Activated T-helper 2 cell treated with anti-CD3 and anti-CD28 coated beads, Interferon-gamma antibody, Interleukin-2, Interleukin-4, amounts not matched to agents 10 μg/mL and 5 μg/mL and 100 μg/mL, durations not matched to agents 14 hours and 24 hours and 36 hours (primary cell): ENCODE data around the gene AQP2. TPM values are rescaled to one million over a fixed set of nuclear protein-coding genes. Genes with fewer than 3 reads are reported as not detected.

Experiments
- DNase-seq: peaks from one replicate; pipeline ENCODE4 v3.0.0; 2021; ENCODE audit warnings: low spot score
- H3K27ac Mint-ChIP-seq: one replicate; pipeline ENCODE4 v1.8.0; 2021; ENCODE audit warnings: mixed read lengths
- H3K27me3 Mint-ChIP-seq: one replicate; pipeline ENCODE4 v1.8.0; 2021; ENCODE audit warnings: low read depth, mixed read lengths
- H3K36me3 Mint-ChIP-seq: one replicate; pipeline ENCODE4 v1.8.0; 2021; ENCODE audit warnings: low read depth, mixed read lengths
- H3K4me1 Mint-ChIP-seq: one replicate; pipeline ENCODE4 v1.8.0; 2021; ENCODE audit warnings: low read depth, mixed read lengths
- H3K4me3 Mint-ChIP-seq: one replicate; pipeline ENCODE4 v1.8.0; 2021; ENCODE audit warnings: low read depth, mild to moderate bottlenecking, moderate library complexity, mixed read lengths
- H3K9me3 Mint-ChIP-seq: one replicate; pipeline ENCODE4 v1.8.0; 2021; ENCODE audit warnings: mixed read lengths
- intact Hi-C: fragments of 100-400 bp; cut with micrococcal nuclease; formaldehyde crosslinking; loops from one replicate; pipeline ENCODE4 v1.15.1; 2023
- total RNA-seq: library from RNA; stranded (reverse); gene quantifications from 2 replicates; pipeline ENCODE4 v1.2.3, GENCODE V29; 2022

The AQP2 gene
- total RNA-seq, 1 donor from 2014 or later = not detected

DNA sequence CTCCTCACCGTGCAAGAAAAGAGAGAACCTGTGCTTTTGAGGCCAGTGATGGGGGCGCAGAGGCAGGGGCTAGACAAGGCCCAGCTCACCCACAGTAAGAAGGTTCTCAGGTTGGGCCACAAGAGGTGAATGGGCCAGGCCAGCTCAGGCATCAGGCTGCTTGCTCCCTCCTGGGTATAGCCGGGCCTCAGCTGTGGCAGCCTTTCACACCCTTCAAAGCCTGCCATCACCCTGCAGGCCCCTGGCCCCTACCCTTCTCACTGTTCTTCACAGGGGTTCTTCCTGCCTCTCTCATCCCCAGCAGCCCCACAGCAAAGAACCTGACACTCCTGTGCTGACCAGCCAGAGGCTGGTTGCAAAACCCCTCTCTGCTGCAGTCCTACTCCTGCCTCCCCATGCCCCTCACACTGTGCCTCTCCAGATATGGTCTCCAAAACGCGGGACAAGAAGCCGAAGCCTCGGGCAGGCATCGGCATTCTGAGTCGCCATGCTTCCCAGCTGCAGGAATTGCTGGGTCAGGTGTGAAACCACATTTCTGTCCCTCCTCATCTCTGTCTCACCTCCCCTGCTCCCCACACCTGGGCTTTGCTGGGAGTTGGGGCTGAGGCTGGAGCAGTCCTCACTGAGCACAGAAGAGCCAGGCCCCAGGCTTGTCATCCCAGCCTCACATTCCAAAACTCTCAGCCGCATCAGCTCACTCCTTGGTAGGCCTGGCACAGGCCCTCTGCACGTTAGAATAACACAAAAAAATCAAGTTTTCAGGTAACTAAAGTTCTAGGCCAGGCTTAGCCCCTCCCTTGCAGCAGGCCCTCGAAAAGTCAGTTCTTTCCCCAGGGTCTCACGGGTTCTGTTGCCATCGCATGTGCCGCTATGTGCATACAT lies 40.0 kb upstream of the AQP2 start:
- intact Hi-C loops = no loop called here
- DNase-seq = no peak
- Mint-ChIP-seq H3K9me3 (no peaks in the 10 kb centered on the region), H3K4me3 (no peak overlapping the region), H3K27me3 (peaks cover 6% of the 10 kb centered on the region), H3K4me1 (no peaks in the 10 kb centered on the region), H3K36me3 (no peaks in the 10 kb centered on the region), H3K27ac (no peak overlapping the region)

DNA sequence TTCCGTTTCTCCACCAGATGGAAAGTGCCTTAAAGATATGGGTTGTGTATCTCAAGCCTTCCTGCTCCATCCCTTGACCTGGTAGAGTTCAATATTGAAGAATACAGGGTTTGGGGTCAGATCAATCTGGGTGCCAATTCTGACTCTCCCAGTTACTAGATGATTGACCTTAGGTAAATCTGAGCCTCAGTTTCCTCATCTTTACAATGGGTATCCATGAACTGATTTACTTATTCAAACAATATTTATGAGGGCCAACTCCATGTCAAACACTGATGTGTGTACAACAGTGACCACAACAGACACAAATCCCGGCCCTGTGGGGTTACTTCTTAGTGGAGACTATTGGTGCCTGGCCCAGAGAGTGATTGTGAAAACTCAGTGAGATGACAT lies 39.3 kb upstream of the AQP2 start:
- intact Hi-C loops = no loop called here
- peaks cover 2% of the 10 kb centered on the region for H3K27me3 Mint-ChIP-seq
- H3K9me3 Mint-ChIP-seq = no peaks in the 10 kb centered on the region
- DNase-seq = no peak
- H3K27ac Mint-ChIP-seq = no peak overlapping the region
- H3K4me3 Mint-ChIP-seq = no peak overlapping the region
- H3K36me3 Mint-ChIP-seq = no peaks in the 10 kb centered on the region
- H3K4me1 Mint-ChIP-seq = no peaks in the 10 kb centered on the region

DNA sequence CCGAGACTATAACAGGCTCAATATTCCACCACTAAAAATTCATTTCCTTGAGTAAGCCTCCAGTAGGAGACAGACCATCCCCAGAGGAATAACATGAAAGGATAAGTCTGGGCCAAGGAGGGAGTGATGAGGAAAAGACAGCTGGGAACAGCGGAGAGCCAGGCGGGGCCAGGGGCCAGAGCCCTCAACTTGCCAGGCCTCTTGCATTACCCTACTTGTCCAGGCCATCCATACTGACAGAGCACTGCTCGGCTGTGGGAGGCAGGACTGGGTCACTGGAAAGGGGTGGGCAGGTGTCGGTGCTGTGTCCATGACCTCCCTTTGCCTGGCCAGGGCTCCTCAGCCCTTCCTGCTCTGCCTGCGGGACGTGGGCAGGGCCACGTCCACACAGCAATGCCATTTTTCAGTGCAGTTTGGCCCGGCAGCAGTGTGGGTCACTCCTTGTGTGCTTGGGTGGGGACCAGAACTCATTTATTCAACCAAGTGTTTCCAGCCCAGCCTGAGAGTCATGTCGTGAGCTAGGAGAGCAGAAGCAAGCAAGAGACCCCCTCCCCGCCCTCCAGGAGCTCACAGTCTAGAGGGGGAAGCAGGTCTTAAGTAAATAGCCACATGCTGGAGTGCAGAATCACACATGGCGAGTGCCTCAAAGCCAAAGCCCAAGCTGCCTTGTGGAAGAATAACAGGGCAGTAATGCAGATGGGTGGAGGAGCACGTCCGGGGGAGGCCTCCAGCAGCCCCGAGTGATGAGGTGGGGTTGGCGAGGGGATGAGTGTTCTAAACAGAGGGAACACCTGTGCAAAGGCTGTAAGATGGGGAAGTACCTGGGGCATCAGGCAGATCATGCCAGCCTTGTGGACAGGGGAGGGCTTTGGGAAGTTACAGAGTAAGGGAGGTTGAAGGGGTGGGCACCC lies 37.9 kb upstream of the AQP2 start:
- H3K4me1 Mint-ChIP-seq = no peaks in the 10 kb centered on the region
- H3K9me3 Mint-ChIP-seq = no peaks in the 10 kb centered on the region
- H3K4me3 Mint-ChIP-seq = no peak overlapping the region
- peaks cover 1% of the 10 kb centered on the region for H3K27me3 Mint-ChIP-seq
- intact Hi-C loops = no loop called here
- H3K27ac Mint-ChIP-seq = no peak overlapping the region
- no peak for DNase-seq
- no peaks in the 10 kb centered on the region for H3K36me3 Mint-ChIP-seq

DNA sequence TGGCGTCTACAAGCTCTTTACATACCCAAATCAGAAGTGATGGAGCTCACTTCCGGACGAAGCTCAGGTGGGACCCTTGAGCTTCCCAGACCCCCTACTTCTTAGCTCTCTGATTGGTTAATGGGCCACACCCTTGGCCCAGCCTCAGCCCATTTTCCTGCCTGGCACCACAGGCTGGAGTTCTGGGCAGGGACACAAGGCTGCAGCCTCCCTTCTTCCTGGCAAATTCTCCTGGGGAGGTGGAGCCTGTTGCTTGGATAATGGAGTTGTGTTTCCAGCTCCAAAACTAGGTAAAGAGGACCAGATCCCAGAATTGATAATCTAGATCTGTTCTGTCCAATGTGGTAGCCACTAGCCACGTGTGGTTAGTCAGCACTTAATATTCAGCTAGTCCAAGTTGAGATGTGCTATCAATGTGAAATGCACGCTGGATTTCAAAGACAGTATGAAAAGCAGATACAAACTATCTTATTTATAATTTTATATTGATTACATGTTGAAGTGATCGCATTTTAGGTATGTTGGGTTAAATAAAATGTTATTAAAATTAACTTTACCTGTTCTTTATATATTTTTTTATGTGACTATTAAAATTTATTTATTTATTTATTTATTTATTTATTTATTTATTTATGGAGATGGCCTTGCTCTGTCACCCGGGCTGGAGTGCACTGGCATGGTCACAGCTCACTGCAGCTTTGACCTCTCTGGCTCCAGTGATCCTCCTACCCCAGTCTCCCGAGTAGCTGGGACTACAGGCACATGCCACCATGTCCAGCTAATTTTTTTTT lies 34.2 kb upstream of the AQP2 start:
- no peaks in the 10 kb centered on the region for H3K4me1 Mint-ChIP-seq
- no peaks in the 10 kb centered on the region for H3K9me3 Mint-ChIP-seq
- H3K27me3 Mint-ChIP-seq = peaks cover 5% of the 10 kb centered on the region
- no peak for DNase-seq
- no peak overlapping the region for H3K4me3 Mint-ChIP-seq
- no peak overlapping the region for H3K27ac Mint-ChIP-seq
- H3K36me3 Mint-ChIP-seq = no peaks in the 10 kb centered on the region
- intact Hi-C loops = no loop called here

DNA sequence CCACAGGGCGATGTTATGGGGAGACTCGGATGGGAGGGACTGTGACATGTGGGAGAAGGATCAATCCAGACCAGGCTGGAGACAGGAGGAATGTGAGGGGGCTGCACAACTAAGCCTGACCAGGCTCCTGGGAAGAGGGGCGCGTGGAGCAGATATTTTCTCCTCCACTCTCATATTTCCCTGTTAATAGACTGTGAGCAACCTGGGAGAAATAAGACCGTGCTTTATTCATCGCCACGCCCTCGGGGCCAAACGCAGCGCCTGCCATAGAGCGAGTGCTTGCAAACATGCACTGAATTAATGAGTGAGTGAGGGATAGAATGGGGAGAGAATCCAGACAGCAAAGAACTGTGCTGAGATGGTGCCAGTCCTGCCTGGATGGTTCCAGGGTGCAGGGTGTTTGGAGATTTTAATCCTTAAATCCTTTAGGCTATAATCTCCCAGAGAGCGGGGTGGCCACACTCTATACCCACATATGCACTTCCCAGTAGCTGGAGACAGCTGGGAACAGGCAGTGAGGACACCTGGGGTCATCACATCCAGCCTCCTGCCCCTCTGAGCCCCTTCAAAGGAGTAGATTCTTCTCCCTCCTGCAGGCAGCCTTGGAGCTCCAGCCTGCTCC lies 33.3 kb upstream of the AQP2 start:
- H3K27ac Mint-ChIP-seq = no peak overlapping the region
- peaks cover 5% of the 10 kb centered on the region for H3K27me3 Mint-ChIP-seq

DNA sequence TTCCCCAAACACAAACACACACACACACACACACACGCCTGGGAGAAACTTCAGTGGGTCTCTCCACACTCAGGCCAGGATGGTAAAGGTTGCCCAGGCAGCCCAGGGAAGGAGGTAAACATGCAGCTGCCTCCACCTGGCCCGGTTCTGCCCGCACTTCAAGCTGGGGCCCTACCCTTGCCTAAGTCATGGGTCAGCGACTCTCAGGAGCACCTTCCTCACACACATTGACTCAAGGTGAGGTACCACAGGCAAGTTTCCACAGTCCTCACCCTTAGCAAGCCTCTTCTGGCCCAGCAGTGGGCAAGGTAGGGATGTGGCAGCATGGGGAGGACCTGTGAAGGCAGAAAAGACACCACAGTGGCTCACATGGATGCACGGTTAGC lies 32.8 kb upstream of the AQP2 start:
- H3K4me3 Mint-ChIP-seq = no peak overlapping the region

More for the DNA sequence above, 33.3 kb upstream of the AQP2 start:
- Mint-ChIP-seq H3K36me3 (no peaks in the 10 kb centered on the region), H3K4me3 (no peak overlapping the region), H3K4me1 (no peaks in the 10 kb centered on the region), H3K9me3 (no peaks in the 10 kb centered on the region)
- intact Hi-C loops = no loop called here
- no peak for DNase-seq

DNA sequence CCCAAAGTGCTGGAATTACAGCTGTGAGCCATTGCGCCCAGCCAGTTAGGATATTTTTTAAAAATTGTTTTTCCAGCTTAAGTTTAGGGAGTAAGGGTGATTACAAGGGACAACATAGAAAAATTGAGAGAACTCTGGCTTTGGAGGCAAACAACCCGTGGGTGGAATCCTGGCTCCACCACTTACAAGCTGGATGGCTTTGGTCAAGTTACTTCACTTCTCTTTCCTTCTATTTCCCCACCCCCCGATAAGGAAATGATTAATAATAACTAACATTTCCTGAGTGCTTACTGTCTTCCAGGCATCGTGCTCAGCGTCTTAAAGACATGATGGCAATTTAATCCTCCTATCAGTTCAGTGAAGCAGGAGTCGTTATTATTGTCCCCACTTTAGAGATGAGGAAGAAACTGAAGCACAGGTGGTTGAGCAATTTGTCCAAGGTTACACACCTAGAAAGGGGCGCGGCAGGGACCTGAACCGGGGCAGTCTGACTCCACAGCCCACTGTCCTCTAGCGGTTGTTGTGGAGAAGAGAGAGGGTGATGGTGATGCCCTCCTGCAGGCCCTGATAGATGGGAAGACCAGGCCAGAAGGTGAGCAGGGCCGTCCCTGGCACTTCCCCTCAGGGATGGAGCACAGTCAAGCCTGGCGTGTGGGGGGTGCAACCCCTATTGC lies 30.2 kb upstream of the AQP2 start:
- intact Hi-C loops = loop anchor here (10.0 kb wide), 1 partner anchor 56 kb away; no protein-coding TSS in a partner anchor
- H3K27me3 Mint-ChIP-seq = peaks cover 4% of the 10 kb centered on the region
- H3K4me3 Mint-ChIP-seq = no peak overlapping the region
- H3K36me3 Mint-ChIP-seq = no peaks in the 10 kb centered on the region
- H3K27ac Mint-ChIP-seq = no peak overlapping the region
- H3K9me3 Mint-ChIP-seq = no peaks in the 10 kb centered on the region
- H3K4me1 Mint-ChIP-seq = no peaks in the 10 kb centered on the region
- DNase-seq = no peak

More for the DNA sequence above, 32.8 kb upstream of the AQP2 start:
- Mint-ChIP-seq H3K4me1 (no peaks in the 10 kb centered on the region), H3K27ac (no peak overlapping the region), H3K27me3 (peaks cover 5% of the 10 kb centered on the region), H3K9me3 (no peaks in the 10 kb centered on the region), H3K36me3 (no peaks in the 10 kb centered on the region)
- intact Hi-C loops = no loop called here
- DNase-seq = no peak

DNA sequence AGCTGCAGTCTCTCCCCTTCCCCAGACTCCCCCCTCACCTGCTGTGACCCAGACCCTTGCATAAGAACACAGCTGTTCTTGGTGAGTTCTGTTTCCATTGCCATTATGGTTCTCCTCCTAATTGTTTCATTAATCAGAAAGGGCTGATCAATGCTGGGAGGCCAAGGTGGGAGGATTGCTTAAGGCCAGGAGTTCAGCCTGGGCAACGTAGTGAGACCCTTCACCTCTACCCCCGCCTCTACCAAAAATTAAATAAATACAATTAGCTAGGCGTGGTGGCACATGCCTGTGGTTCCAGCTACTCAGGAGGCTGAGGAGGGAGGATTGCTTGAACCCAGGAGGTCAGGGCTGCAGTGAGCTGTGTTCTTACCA lies 29.6 kb upstream of the AQP2 start:
- Mint-ChIP-seq H3K4me3 (no peak overlapping the region), H3K36me3 (no peaks in the 10 kb centered on the region), H3K4me1 (no peaks in the 10 kb centered on the region), H3K9me3 (no peaks in the 10 kb centered on the region), H3K27ac (no peak overlapping the region), H3K27me3 (peaks cover 4% of the 10 kb centered on the region)
- intact Hi-C loops = loop anchor here (10.0 kb wide), 1 partner anchor 56 kb away; no protein-coding TSS in a partner anchor
- no peak for DNase-seq

DNA sequence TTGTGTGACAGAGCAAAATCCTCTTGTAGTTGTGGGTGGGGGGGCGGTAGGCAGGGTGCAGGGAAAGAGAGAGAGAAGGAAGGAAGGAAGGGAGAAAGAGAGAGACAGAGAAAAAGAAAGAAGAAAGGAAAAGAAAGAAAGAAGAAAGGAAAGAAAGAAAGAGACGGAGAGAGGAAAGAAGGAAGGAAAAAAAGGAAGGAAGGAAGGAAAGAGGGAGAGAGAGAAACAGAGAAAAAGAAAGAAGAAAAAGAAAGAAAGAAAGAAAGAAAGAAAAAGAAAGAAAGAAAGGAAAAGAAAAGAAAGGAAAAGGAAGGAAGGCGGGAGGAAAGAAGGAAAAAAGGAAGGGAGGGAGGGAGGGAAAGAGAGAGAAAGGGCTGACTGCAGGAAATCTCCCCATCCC lies 29.2 kb upstream of the AQP2 start:
- H3K4me3 Mint-ChIP-seq = no peak overlapping the region
- H3K27me3 Mint-ChIP-seq = peaks cover 4% of the 10 kb centered on the region
- no peaks in the 10 kb centered on the region for H3K36me3 Mint-ChIP-seq
- no peak overlapping the region for H3K27ac Mint-ChIP-seq
- no peaks in the 10 kb centered on the region for H3K9me3 Mint-ChIP-seq
- DNase-seq = no peak
- intact Hi-C loops = loop anchor here (10.0 kb wide), 1 partner anchor 56 kb away; no protein-coding TSS in a partner anchor
- no peaks in the 10 kb centered on the region for H3K4me1 Mint-ChIP-seq

DNA sequence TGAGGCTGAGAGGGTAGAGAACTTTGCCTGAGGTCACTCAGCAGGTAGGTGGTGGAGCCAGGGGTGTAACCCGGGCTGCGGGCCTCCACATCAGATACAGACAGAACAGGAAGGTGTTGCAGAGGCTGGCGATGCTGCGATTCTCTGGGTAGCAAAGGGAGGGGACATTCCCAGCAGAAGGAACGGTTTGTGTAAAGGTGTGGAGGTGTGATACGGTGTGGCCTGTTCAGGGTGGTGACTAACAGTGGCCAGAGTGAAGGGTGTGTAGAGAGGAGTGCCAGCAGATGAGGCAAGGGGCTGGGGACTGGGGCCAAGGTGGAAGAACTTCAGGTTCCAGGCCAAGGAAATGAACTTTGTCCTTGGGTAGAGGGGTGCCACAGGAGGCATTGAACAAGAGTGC lies 28.6 kb upstream of the AQP2 start:
- H3K4me1 Mint-ChIP-seq = no peaks in the 10 kb centered on the region
- no peak for DNase-seq
- no peaks in the 10 kb centered on the region for H3K36me3 Mint-ChIP-seq
- no peaks in the 10 kb centered on the region for H3K9me3 Mint-ChIP-seq
- peaks cover 4% of the 10 kb centered on the region for H3K27me3 Mint-ChIP-seq
- no peak overlapping the region for H3K4me3 Mint-ChIP-seq
- no peak overlapping the region for H3K27ac Mint-ChIP-seq
- intact Hi-C loops = loop anchor here (10.0 kb wide), 1 partner anchor 57 kb away; no protein-coding TSS in a partner anchor

DNA sequence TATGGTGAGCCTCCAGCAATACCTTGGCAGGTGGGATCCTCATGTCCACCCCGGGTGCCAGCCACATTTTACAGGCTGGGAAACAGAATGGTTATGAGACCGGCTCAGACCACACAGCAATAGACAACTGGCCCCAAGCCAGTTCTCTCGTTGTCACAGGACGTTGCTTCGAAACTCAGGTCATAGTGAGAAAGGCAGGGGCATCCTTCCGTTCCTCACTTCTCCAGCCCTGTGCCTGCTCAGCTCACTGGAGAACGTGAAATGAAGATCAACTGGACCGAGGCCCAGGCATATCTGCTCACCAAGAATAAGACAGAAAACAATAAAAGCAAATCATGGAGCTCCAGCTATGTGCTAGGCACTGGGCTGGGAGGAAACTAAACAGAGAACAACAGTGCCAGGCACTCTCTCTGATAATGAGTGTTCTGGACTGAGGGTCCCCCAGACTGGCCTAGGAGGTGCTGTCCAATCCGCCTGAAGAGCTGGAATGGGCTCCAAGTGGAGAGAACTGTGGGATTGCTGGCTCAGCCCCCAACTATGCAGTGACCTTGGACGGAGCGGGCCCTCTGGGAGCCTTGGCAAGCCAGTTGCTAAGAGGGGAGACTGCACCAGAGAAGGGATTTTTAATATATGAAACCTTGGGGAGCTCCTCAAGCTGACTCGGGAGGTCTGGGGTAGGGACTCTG lies 28.0 kb upstream of the AQP2 start:
- no peak for DNase-seq
- Mint-ChIP-seq H3K27me3 (peaks cover 4% of the 10 kb centered on the region), H3K9me3 (no peaks in the 10 kb centered on the region), H3K27ac (no peak overlapping the region), H3K4me3 (no peak overlapping the region), H3K4me1 (no peaks in the 10 kb centered on the region), H3K36me3 (no peaks in the 10 kb centered on the region)
- intact Hi-C loops = loop anchor here (10.0 kb wide), 1 partner anchor 58 kb away; no protein-coding TSS in a partner anchor
